SU-DHL-6 (cell line): ENCODE data around the gene MAP4K2.

Source experiments
- EZH2phosphoT487 ChIP-seq: fragments of 200-600 bp; sonication (generic), shearing (Covaris generic); conservative IDR thresholded peaks from 2 replicates; pipeline ENCODE4 v1.6.1; 2018; ENCODE audit warnings: mild to moderate bottlenecking, antibody characterized with exemption, low read length, moderate library complexity, mixed read lengths
- TF ChIP-seq, protein P1 (sequence below): fragments of 200-600 bp; sonication (generic); IDR thresholded peaks from one replicate; pipeline ENCODE4 v1.5.1; 2017; ENCODE audit warnings: antibody characterized with exemption, mild to moderate bottlenecking, low read length, moderate library complexity; ENCODE audit not compliant: insufficient read depth, poor library complexity, severe bottlenecking

DNA sequence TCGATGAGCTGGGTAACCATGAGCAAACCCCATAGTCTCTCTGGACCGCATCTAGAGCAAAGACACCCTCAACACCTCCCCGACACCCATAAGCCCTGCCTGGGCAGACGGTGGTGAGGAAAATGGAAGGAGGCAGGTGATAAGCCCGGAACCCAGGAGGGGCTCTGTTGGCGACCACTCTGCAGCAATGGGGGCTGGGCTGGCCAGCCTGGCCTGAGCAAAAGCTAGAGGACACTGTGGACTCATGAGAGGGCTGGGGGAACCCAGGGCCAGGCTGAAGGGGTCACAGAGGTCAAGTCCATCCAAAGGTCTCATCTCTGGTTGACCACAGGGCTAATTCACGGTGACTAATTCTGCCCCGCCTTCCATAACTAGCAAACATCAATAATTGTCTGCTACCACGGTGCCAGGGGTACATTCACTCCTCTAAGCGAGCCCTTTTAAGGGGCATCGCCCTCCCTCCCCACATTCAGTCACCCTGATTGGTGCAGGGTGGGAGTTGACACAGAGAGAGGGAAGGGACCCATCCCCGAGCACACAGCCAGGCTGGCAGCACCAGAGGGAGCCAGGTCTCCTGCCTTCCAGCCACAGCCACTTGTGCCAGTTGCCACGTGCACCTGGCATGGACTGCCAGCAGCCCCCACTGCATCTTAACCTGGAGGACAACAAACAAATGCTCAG is 47.2 kb downstream of the MAP4K2 start:
- TF ChIP-seq, protein P1, sequence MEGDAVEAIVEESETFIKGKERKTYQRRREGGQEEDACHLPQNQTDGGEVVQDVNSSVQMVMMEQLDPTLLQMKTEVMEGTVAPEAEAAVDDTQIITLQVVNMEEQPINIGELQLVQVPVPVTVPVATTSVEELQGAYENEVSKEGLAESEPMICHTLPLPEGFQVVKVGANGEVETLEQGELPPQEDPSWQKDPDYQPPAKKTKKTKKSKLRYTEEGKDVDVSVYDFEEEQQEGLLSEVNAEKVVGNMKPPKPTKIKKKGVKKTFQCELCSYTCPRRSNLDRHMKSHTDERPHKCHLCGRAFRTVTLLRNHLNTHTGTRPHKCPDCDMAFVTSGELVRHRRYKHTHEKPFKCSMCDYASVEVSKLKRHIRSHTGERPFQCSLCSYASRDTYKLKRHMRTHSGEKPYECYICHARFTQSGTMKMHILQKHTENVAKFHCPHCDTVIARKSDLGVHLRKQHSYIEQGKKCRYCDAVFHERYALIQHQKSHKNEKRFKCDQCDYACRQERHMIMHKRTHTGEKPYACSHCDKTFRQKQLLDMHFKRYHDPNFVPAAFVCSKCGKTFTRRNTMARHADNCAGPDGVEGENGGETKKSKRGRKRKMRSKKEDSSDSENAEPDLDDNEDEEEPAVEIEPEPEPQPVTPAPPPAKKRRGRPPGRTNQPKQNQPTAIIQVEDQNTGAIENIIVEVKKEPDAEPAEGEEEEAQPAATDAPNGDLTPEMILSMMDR, result no peak
- TF ChIP-seq EZH2phosphoT487, result no peak
